Measurements from ENCODE around the gene TLR8. TPM values are rescaled to one million over a fixed set of nuclear protein-coding genes. Genes with fewer than 3 reads are reported as not detected.
A peak's percentile ranks its signal among the peaks of the same experiment; 100 is the strongest.

The TLR8 gene
- total and polyA plus RNA-seq, 2 of the 4 experiments (the other 2 are of a cell fraction): not detected

- dilution Hi-C loops (cut with HindIII; ENCODE audit: low sequenced_read_pairs, unreplicated experiment) (no loop called here), intact Hi-C loops (cut with micrococcal nuclease) (no loop called here), in situ Hi-C loops (cut with MboI; ENCODE audit: low sequenced_read_pairs) (no loop called here)
- Histone ChIP-seq H3K9me3 (ENCODE audit: control insufficient read depth, insufficient read depth, low read length) (no peaks in the 10 kb centered on the region), H3K56ac (ENCODE audit: extremely low read depth, insufficient read depth, low read length) (no peak overlapping the region), H3K79me1 (ENCODE audit: low read depth in 1 of 2, low read length in 2 of 2) (no peaks in the 10 kb centered on the region), H2BK5ac (ENCODE audit: low read depth, low read length, poor library complexity, severe bottlenecking) (no peak overlapping the region), H4K20me1 (ENCODE audit: insufficient read depth, low read length) (no peaks in the 10 kb centered on the region), H3K9ac (ENCODE audit: low read depth, low read length) (no peak overlapping the region), H3K4me3 (ENCODE audit: insufficient read depth, low read depth, low read length) (no peak overlapping the region), H2BK20ac (ENCODE audit: low read depth, low read length) (no peak overlapping the region), H3K18ac (ENCODE audit: low read depth, low read length) (no peak overlapping the region), H4K8ac (ENCODE audit: low read depth in 2 of 2, low read length in 2 of 2) (no peak overlapping the region), H3K4me1 (ENCODE audit: control insufficient read depth, insufficient read depth, low read length) (no peaks in the 10 kb centered on the region), H3K27me3 (ENCODE audit: control insufficient read depth, insufficient read depth, low read length) (no peaks in the 10 kb centered on the region), H3K4me2 (ENCODE audit: low read depth, low read length) (no peak overlapping the region), H3K23ac (ENCODE audit: low read depth, low read length) (no peak overlapping the region), H4K91ac (ENCODE audit: insufficient read depth, low read depth, low read length) (no peak overlapping the region), H2AK9ac (replicated peaks; ENCODE audit: low read depth, low read length, poor library complexity) (no peak overlapping the region), H2BK120ac (ENCODE audit: low read depth, low read length) (no peak overlapping the region), H3K36me3 (ENCODE audit: control insufficient read depth, insufficient read depth, low read length) (no peaks in the 10 kb centered on the region), H2AK5ac (ENCODE audit: low read depth, low read length) (no peak overlapping the region), H2BK15ac (ENCODE audit: low read depth, low read length) (no peak overlapping the region), H4K5ac (ENCODE audit: low read depth, low read length) (no peak overlapping the region), H3K4ac (ENCODE audit: low read depth, low read length) (no peak overlapping the region), H3K14ac (replicated peaks; ENCODE audit: low read depth, low read length) (no peak overlapping the region), H2AFZ (replicated peaks; ENCODE audit: low read length, poor library complexity) (no peak overlapping the region), H3K9me1 (ENCODE audit: insufficient read depth, low read length) (no peaks in the 10 kb centered on the region), H3K27ac (ENCODE audit: insufficient read depth, low read length) (no peak overlapping the region)
- DNase-seq (peak; percentile 6), ATAC-seq (ENCODE audit: low read depth) (no peak)
- TF ChIP-seq FOS (IDR thresholded peaks at IDR 0.05; ENCODE audit: low read depth, low read length): no peak
- no peak for TF ChIP-seq RCOR1 (IDR thresholded peaks at IDR 0.05; ENCODE audit: insufficient replicate concordance, low read length)
- TF ChIP-seq CEBPB (IDR thresholded peaks at IDR 0.05; ENCODE audit: low read depth, low read length): no peak
- no peak for TF ChIP-seq SMC3 (IDR thresholded peaks at IDR 0.05; ENCODE audit: low read depth, low read length)
- TF ChIP-seq MAZ (IDR thresholded peaks at IDR 0.05; ENCODE audit: borderline replicate concordance, low read depth, low read length): no peak
- TF ChIP-seq USF2 (IDR thresholded peaks at IDR 0.05; ENCODE audit: low read depth, low read length): no peak
- ChIA-PET POLR2A (ENCODE audit: unreplicated experiment) (no interaction called here), CTCF (no interaction called here)
- no CpG with 5 or more reads among the region's 4 CpGs for WGBS, 2 experiments (ENCODE audit: extremely low coverage in 2 of 2, insufficient read length in 1 of 2)
- BruUV-seq (replicated peaks): no TSS peak
Observed at GRCh38 chrX:12929701-12930100, 23.3 kb downstream of the TLR8 start.

Data from IMR-90 (cell line).